Suprapubic skin (tissue), 4 donors: ENCODE data around the gene ALOXE3. TPM values are rescaled to one million over a fixed set of nuclear protein-coding genes. Genes with fewer than 3 reads are reported as not detected.

Experiments
- DNase-seq, 2 donors: peaks; one replicate each; pipeline ENCODE4 v3.0.0-alpha.2; 2019; ENCODE audit warnings: low spot score in 2 of 2
- H3K27ac ChIP-seq: fragments of 200-600 bp; sonication (generic); one replicate; pipeline ENCODE4 v1.5.1; 2019
- H3K27me3 ChIP-seq: fragments of 200-600 bp; sonication (generic); one replicate; pipeline ENCODE4 v1.5.1; 2019
- H3K36me3 ChIP-seq: fragments of 200-600 bp; sonication (generic); one replicate; pipeline ENCODE4 v1.5.1; 2019
- H3K4me1 ChIP-seq: fragments of 200-600 bp; sonication (generic); one replicate; pipeline ENCODE4 v1.5.1; 2019
- H3K4me3 ChIP-seq: fragments of 200-600 bp; sonication (generic); one replicate; pipeline ENCODE4 v1.5.1; 2019; ENCODE audit warnings: mild to moderate bottlenecking
- H3K9me3 ChIP-seq: fragments of 200-600 bp; sonication (generic); one replicate; pipeline ENCODE4 v1.5.1; 2019
- CTCF ChIP-seq, 2 donors: fragments of 200-600 bp in 1 of 2; fragments of 450-650 bp in 1 of 2; sonication (generic) in 1 of 2; IDR thresholded peaks; one replicate each; pipeline ENCODE4 v1.5.1; 2016 to 2019; ENCODE audit warnings: antibody characterized with exemption in 2 of 2, mild to moderate bottlenecking in 1 of 2, moderate library complexity in 1 of 2
- EP300 ChIP-seq: sonication (generic); formaldehyde crosslinking; IDR thresholded peaks from one replicate; pipeline ENCODE4 v1.6.1; 2017; ENCODE audit warnings: antibody characterized with exemption
- POLR2A ChIP-seq, 2 donors: fragments of 450-650 bp; IDR thresholded peaks; one replicate each; pipeline ENCODE4 v1.6.1; 2017; ENCODE audit warnings: antibody characterized with exemption in 2 of 2, mild to moderate bottlenecking in 2 of 2, moderate library complexity in 2 of 2
- POLR2AphosphoS5 ChIP-seq, 3 donors: sonication (generic); formaldehyde crosslinking; IDR thresholded peaks; one replicate each; pipeline ENCODE4 v1.6.1; 2017; ENCODE audit warnings: antibody characterized with exemption in 3 of 3
- WGBS: methylation state at CpG from one replicate; pipeline ENCODE4 v1.1.5; 2018; 5-methylcytosine and 5-hydroxymethylcytosine counted together
- total RNA-seq, 4 donors: library from RNA; depleted of rRNA; stranded (reverse); fragments of >200 nt; gene quantifications; one replicate each; pipeline ENCODE4 v1.1.0, GENCODE V29; 2016

The ALOXE3 gene
- total RNA-seq, 4 donors from 2014 or later = 44.5 to 95.3 (median 69.9) TPM

DNA sequence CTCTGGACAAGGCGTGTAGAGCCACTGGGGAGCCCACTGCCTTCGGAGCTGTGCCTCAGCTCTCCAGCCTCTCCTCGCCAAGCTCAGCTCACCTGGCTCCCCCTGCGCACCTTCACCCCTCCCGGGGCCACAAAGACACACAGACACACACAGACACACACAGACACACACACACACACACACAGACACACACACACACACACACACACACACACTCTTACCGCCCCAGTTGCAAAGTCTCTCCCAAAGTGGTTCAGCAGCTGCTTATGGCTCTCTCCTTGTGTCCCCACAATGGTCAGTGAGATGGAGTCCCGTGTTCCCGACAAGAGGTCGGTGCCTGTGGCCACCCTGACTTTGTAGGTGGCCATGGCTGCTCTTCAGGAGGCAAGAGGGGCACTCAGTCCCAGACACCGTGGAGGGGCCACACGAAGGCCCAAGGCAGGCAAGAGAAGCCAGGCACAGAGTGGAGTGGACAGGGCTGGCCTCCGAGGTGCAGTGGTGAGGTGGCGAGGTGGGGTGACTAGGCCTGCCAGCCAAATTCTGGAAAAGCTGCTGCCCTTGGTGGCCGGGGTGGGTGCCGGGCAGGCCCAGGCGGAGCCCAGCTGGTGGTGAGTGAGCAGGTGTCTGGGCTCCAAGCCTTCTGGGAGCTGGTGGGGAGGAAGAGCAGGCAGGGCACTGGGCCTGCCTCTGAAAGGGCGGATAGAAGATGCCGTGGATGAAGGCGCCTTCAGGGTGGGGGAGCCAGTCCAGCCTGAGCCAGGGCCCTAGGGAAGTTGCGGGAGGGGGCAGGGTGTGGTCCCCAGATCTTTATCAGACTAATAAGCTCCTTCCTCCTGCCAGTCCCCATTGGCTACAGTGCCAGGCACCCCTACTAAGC, 31.0 kb downstream of the ALOXE3 start, which contains the start of gene ALOX12B:
TSS of gene ALOX12B (minus strand) at position 642 of the 877 bp plus-strand sequence. CDS start at position 368, 274 bp downstream.
- no peaks in the 10 kb centered on the region for H3K36me3 ChIP-seq
- H3K27ac ChIP-seq = no peak within 1 kb of the TSS
- H3K4me3 ChIP-seq = no peak within 1 kb of the TSS
- H3K4me1 ChIP-seq = peaks cover 5% of the 10 kb centered on the region
- no peak for TF ChIP-seq POLR2AphosphoS5 (IDR thresholded peaks at IDR 0.05)
- TF ChIP-seq CTCF (IDR thresholded peaks at IDR 0.05) = no peak
- no peak for TF ChIP-seq EP300
- no peak for TF ChIP-seq POLR2A (IDR thresholded peaks at IDR 0.05)
- DNase-seq = no peak
- WGBS = 85% methylated on average over 9 of the region's 20 CpGs
- H3K27me3 ChIP-seq = peaks cover 45% of the 10 kb centered on the region
- no peaks in the 10 kb centered on the region for H3K9me3 ChIP-seq

- peaks cover 37% of the 10 kb centered on the region for H3K27me3 ChIP-seq
- 86% methylated on average over 6 of the region's 6 CpGs for WGBS
Observed at GRCh38 chr17:8084250-8084649, 34.1 kb downstream of the ALOXE3 start.

GRCh38 chr17:8082292-8082691, 36.0 kb downstream of the ALOXE3 start:
- Histone ChIP-seq H3K36me3 (no peaks in the 10 kb centered on the region), H3K4me3 (no peak overlapping the region), H3K4me1 (peaks cover 22% of the 10 kb centered on the region), H3K27me3 (peaks cover 47% of the 10 kb centered on the region), H3K27ac (no peak overlapping the region), H3K9me3 (no peaks in the 10 kb centered on the region)
- no peak for TF ChIP-seq POLR2A (IDR thresholded peaks at IDR 0.05)
- TF ChIP-seq EP300 = no peak
- no peak for TF ChIP-seq CTCF (IDR thresholded peaks at IDR 0.05)
- TF ChIP-seq POLR2AphosphoS5 (IDR thresholded peaks at IDR 0.05) = no peak
- WGBS = 74% methylated on average over 10 of the region's 10 CpGs
- DNase-seq = no peak

More at GRCh38 chr17:8084250-8084649, 34.1 kb downstream of the ALOXE3 start:
- H3K4me1 ChIP-seq = peaks cover 25% of the 10 kb centered on the region
- H3K9me3 ChIP-seq = no peaks in the 10 kb centered on the region
- TF ChIP-seq POLR2A (IDR thresholded peaks at IDR 0.05) = no peak
- TF ChIP-seq POLR2AphosphoS5 (IDR thresholded peaks at IDR 0.05) = no peak
- TF ChIP-seq EP300 = no peak
- TF ChIP-seq CTCF (IDR thresholded peaks at IDR 0.05) = no peak
- no peak overlapping the region for H3K27ac ChIP-seq
- no peak overlapping the region for H3K4me3 ChIP-seq
- H3K36me3 ChIP-seq = no peaks in the 10 kb centered on the region
- no peak for DNase-seq

DNA sequence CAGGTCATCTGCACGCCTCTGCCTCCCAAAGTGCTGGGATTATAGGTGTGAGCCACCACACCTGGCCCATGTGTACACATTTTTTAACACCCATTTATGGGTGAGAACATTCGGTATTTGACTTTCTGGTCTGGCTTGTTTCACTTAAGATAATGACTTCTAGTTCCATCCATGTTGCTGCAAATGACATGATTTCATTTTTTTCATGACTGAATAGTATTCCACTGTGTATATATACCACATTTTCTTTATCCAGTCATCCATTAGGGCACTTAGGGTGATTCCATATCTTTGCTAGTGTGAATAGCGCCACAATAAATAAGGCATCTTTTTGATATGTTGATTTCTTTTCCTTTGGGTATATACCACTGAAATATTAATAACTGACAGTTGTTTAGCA, 36.4 kb downstream of the ALOXE3 start:
- H3K27me3 ChIP-seq = peaks cover 51% of the 10 kb centered on the region
- TF ChIP-seq POLR2AphosphoS5 (IDR thresholded peaks at IDR 0.05) (no peak), EP300 (no peak), CTCF (IDR thresholded peaks at IDR 0.05) (no peak), POLR2A (IDR thresholded peaks at IDR 0.05) (no peak)
- WGBS = 85% methylated on average over 3 of the region's 3 CpGs

GRCh38 chr17:8080799-8081219, 37.5 kb downstream of the ALOXE3 start:
- Histone ChIP-seq H3K4me1 (peaks cover 22% of the 10 kb centered on the region), H3K27me3 (peaks cover 62% of the 10 kb centered on the region), H3K9me3 (no peaks in the 10 kb centered on the region), H3K36me3 (no peaks in the 10 kb centered on the region), H3K27ac (no peak overlapping the region), H3K4me3 (no peak overlapping the region)
- WGBS = 42% methylated on average over 2 of the region's 17 CpGs
- TF ChIP-seq CTCF (IDR thresholded peaks at IDR 0.05) (no peak), POLR2AphosphoS5 (IDR thresholded peaks at IDR 0.05) (no peak), POLR2A (IDR thresholded peaks at IDR 0.05) (no peak), EP300 (no peak)
- DNase-seq = no peak

More for the DNA sequence above, 36.4 kb downstream of the ALOXE3 start:
- Histone ChIP-seq H3K36me3 (no peaks in the 10 kb centered on the region), H3K9me3 (no peaks in the 10 kb centered on the region), H3K27ac (no peak overlapping the region), H3K4me3 (no peak overlapping the region), H3K4me1 (peaks cover 22% of the 10 kb centered on the region)
- no peak for DNase-seq
